HepG2 (cell line): ENCODE results near the gene SLC22A23. TPM values are rescaled to one million over a fixed set of nuclear protein-coding genes. Genes with fewer than 3 reads are reported as not detected.

ENCODE experiments used
- AGO2 ChIP-seq: fragments of 200-400 bp; formaldehyde crosslinking; optimal IDR thresholded peaks from 2 replicates; pipeline ENCODE3; 2017; ENCODE audit warnings: mild to moderate bottlenecking, low read depth, low read length, moderate library complexity
- ARNT ChIP-seq: fragments of 450-650 bp; IDR thresholded peaks from 2 replicates; pipeline ENCODE4 v1.6.1; 2017
- EHMT2 ChIP-seq: fragments of 200-600 bp; sonication (generic); IDR thresholded peaks from 2 replicates; pipeline ENCODE4 v1.7.0; 2017; ENCODE audit warnings: antibody characterized with exemption, low read depth, low read length, borderline replicate concordance
- FOXC1 ChIP-seq: sonication (generic); formaldehyde crosslinking; IDR thresholded peaks from 2 replicates; pipeline ENCODE4 v1.8.0; 2022; ENCODE audit warnings: mild to moderate bottlenecking, missing genetic modification reagents, borderline replicate concordance
- HNF4A ChIP-seq: sonication (generic); formaldehyde crosslinking; IDR thresholded peaks from 2 replicates; pipeline ENCODE4 v1.4.0; 2020; ENCODE audit warnings: missing genetic modification reagents
- HOXD1 ChIP-seq: sonication (generic); formaldehyde crosslinking; IDR thresholded peaks from 2 replicates; pipeline ENCODE4 v1.5.0; 2020; ENCODE audit warnings: missing genetic modification reagents
- NCOR1 ChIP-seq: fragments of 200-600 bp; sonication (generic); IDR thresholded peaks from 2 replicates; pipeline ENCODE4 v1.7.0; 2017; ENCODE audit warnings: antibody characterized with exemption, low read length, borderline replicate concordance
- NFE2L1 ChIP-seq: sonication (generic); formaldehyde crosslinking; IDR thresholded peaks from 2 replicates; pipeline ENCODE4 v1.4.0; 2020; ENCODE audit warnings: missing genetic modification reagents, mild to moderate bottlenecking, borderline replicate concordance
- NFKB2 ChIP-seq: sonication (generic); formaldehyde crosslinking; IDR thresholded peaks from 2 replicates; pipeline ENCODE4 v1.4.0; 2020; ENCODE audit warnings: missing genetic modification reagents, borderline replicate concordance
- PPARG ChIP-seq: conservative IDR thresholded peaks from 2 replicates; pipeline ENCODE4 v1.6.1; 2016; ENCODE audit warnings: missing biosample characterization, missing genetic modification reagents
- RARG ChIP-seq: sonication (generic); formaldehyde crosslinking; IDR thresholded peaks from 2 replicates; pipeline ENCODE4 v1.4.0; 2020; ENCODE audit warnings: low read depth, mild to moderate bottlenecking, missing genetic modification reagents
- SOX13 ChIP-seq, 3 experiments: fragments of 450-650 bp in 1 of 3; sonication (generic) in 1 of 3; formaldehyde crosslinking in 1 of 3; IDR thresholded peaks in 2 of 3; conservative IDR thresholded peaks in 1 of 3; 2 replicates each; pipeline versions ENCODE4 v1.5.0 to v1.6.1; 2016 to 2020; ENCODE audit warnings: antibody characterized with exemption in 1 of 3, mild to moderate bottlenecking in 1 of 3, missing compliant biosample characterization in 1 of 3, missing genetic modification reagents in 1 of 3, moderate library complexity in 1 of 3
- THAP9 ChIP-seq: sonication (generic); formaldehyde crosslinking; IDR thresholded peaks from 2 replicates; pipeline ENCODE4; 2020; ENCODE audit warnings: missing genetic modification reagents, mild to moderate bottlenecking, borderline replicate concordance
- TP53 ChIP-seq: sonication (generic); formaldehyde crosslinking; conservative IDR thresholded peaks from 2 replicates; pipeline ENCODE4 v1.4.0; 2020; ENCODE audit warnings: missing genetic modification reagents
- ZMYM4 ChIP-seq: sonication (generic); formaldehyde crosslinking; IDR thresholded peaks from 2 replicates; pipeline ENCODE4 v1.8.1; 2023; ENCODE audit warnings: mild to moderate bottlenecking, missing genetic modification reagents
- ZNF251 ChIP-seq: sonication (generic); formaldehyde crosslinking; IDR thresholded peaks from 2 replicates; pipeline ENCODE4 v1.9.0; 2021; ENCODE audit warnings: mild to moderate bottlenecking, missing genetic modification reagents
- ZNF431 ChIP-seq: sonication (generic); formaldehyde crosslinking; IDR thresholded peaks from 2 replicates; pipeline ENCODE4 v1.9.0; 2022; ENCODE audit warnings: missing genetic modification reagents, low read depth, mild to moderate bottlenecking, borderline replicate concordance
- ZNF558 ChIP-seq: sonication (generic); formaldehyde crosslinking; IDR thresholded peaks from 2 replicates; pipeline ENCODE4 v1.9.0; 2022; ENCODE audit warnings: mild to moderate bottlenecking, missing genetic modification reagents, borderline replicate concordance
- ZNF577 ChIP-seq: sonication (generic); formaldehyde crosslinking; IDR thresholded peaks from 2 replicates; pipeline ENCODE4 v1.4.0; 2020; ENCODE audit warnings: mild to moderate bottlenecking, low read depth, missing genetic modification reagents, borderline replicate concordance
- ZNF775 ChIP-seq: sonication (generic); formaldehyde crosslinking; IDR thresholded peaks from 2 replicates; pipeline ENCODE4 v1.4.0; 2020; ENCODE audit warnings: missing genetic modification reagents, mild to moderate bottlenecking, moderate library complexity, borderline replicate concordance
- ZSCAN5A ChIP-seq: sonication (generic); formaldehyde crosslinking; IDR thresholded peaks from 2 replicates; pipeline ENCODE4 v1.8.0; 2022; ENCODE audit warnings: mild to moderate bottlenecking, missing genetic modification reagents, borderline replicate concordance
- ZUFSP ChIP-seq: sonication (generic); formaldehyde crosslinking; IDR thresholded peaks from 2 replicates; pipeline ENCODE4 v1.9.0; 2021; ENCODE audit warnings: missing genetic modification reagents, mild to moderate bottlenecking, borderline replicate concordance
- polyA plus RNA-seq, 8 experiments: library from polyadenylated mRNA; depleted of rRNA in 3 of 8; stranded (reverse) in 7 of 8; unstranded in 1 of 8; fragments of >200 nt; fragmentation: Illumina TruSeq in 4 of 8; extraction: Trizol in 4 of 8; gene quantifications; 2 replicates each; pipeline versions ENCODE4 v1.2.1 to v1.2.3, GENCODE V29; 2011 to 2016; ENCODE audit warnings: low read depth in 4 of 8, missing spikeins in 1 of 8, mixed read lengths in 1 of 8; ENCODE audit not compliant: insufficient read depth in 1 of 8
- total RNA-seq, 5 experiments: library from RNA; depleted of rRNA; stranded (reverse); fragments of >200 nt; fragmentation: Illumina TruSeq; extraction: Trizol; gene quantifications; 2 replicates each; pipeline ENCODE4 v1.2.3, GENCODE V29; 2016; ENCODE audit warnings: low read depth in 1 of 5

The SLC22A23 gene
- total and polyA plus RNA-seq, 2 of the 13 experiments (the other 11 are each of a cell fraction or from before 2014, with no cell fraction given) = 11.8 to 17.5 TPM

GRCh38 chr6:3411967-3412778 lies 44.7 kb downstream of the SLC22A23 start (continued):
- TF ChIP-seq ZNF775 (CRISPR knock-in tag) = no peak
- TF ChIP-seq TP53 (CRISPR knock-in tag) = no peak
- TF ChIP-seq ZNF558 (CRISPR knock-in tag) = no peak
- no peak for TF ChIP-seq HOXD1 (CRISPR knock-in tag)
- TF ChIP-seq SOX13 (IDR thresholded peaks at IDR 0.05) = no peak
- peak in 1 of 2 experiments; percentile 73; a peak in 2 of 4 replicates for TF ChIP-seq SOX13 (CRISPR knock-in tag; conservative IDR thresholded peaks at IDR 0.05 in 1 of 2, IDR thresholded peaks at IDR 0.05 in 1 of 2)
- TF ChIP-seq ZNF431 (CRISPR knock-in tag) = 0 out of 2 replicates have a peak, but pooled peaks have one; percentile 34
- TF ChIP-seq ZUFSP (CRISPR knock-in tag) = no peak
- TF ChIP-seq RARG = no peak
- TF ChIP-seq NFKB2 (CRISPR knock-in tag) = no peak
- TF ChIP-seq THAP9 (CRISPR knock-in tag) = no peak
- no peak for TF ChIP-seq ZNF251 (CRISPR knock-in tag)
- TF ChIP-seq NFE2L1 (CRISPR knock-in tag) = no peak
- no peak for TF ChIP-seq ZSCAN5A (CRISPR knock-in tag)
- no peak for TF ChIP-seq EHMT2
- peak; percentile 70 for TF ChIP-seq HNF4A
- no peak for TF ChIP-seq AGO2
- no peak for TF ChIP-seq ARNT
- TF ChIP-seq PPARG (CRISPR knock-in tag) = no peak
- no peak for TF ChIP-seq ZNF577 (CRISPR knock-in tag)
- TF ChIP-seq ZMYM4 (CRISPR knock-in tag) = peak; percentile 71
- TF ChIP-seq FOXC1 (CRISPR knock-in tag) = no peak; the same call in 1 of the 2 replicates
- no peak; the same call in 1 of the 2 replicates for TF ChIP-seq NCOR1
